NCI-H345 (cell line): ENCODE data around the gene HTR6.
"Not testable (repeated sequence)": the region's sequence is repeated elsewhere in the genome, so short reads cannot be mapped to it uniquely, and the experiment has no call there.

Experiments
- DNase-seq: peaks from one replicate; lab custom pipeline; 2025; lab: John Stamatoyannopoulos, UW

Gene HTR6

DNA sequence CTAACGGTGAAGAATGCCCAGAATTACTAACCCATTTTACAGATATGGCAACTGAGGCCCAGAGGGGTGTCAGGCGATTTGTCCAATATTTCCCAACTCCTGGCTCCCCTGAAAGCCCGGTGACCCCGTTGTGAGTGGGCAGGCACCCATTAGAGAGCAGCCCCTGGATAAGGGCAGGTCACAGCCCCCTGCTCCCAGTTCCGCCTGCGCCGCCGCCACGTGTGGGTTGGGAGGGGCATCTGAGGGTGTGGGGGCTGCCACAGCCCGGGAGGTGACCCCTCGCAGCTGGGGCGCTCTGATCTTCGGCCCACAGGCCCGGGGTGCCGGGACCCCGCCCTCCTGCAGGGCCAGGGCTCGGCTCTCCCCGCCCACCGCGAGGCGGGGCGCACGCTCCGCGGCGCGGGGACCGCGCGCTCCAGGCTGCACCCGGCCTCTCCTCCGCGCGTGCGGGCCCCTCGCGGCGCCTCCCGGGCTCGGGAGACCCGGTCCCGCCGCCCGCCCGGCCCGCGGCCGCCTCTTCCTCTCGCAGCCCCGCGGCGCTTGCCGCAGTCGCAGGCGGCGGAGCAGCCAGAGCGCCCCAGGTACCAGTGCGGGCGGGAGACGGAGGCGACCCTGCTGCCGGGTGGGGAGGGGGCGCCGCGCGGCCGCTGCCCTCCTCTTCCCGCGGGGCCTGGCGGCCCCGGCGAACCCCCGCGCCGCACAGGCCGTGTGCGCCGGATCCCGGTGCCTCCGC is at the start of gene HTR6:
Gene HTR6 (plus strand): TSS at position 423 of the 733 bp plus-strand sequence. CDS start 879 bp downstream, outside the sequence.
- peak; percentile 34 for DNase-seq

GRCh38 chr1:19615438-19615837 is 49.2 kb upstream of the HTR6 start:
- no peak for DNase-seq

- no peak for DNase-seq
Measured at GRCh38 chr1:19616489-19616888, 48.2 kb upstream of the HTR6 start.

DNA sequence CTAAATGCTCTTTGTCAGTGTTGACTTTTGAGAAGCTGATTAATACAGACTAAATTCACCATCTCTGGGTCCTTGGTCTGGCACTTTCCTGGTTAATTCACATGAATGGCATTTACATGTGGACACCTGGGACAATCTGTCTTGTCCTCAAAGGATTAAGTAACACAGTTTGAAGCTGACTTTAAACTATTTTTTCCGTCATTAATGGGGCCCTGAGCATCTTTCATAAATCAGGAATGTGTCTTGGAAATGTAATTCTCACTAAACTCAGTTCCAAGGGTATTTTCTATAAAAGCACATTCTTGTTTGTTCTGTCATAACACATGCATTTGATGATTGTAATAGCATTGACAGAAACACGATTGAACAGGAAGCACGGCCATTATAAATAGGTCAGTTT is 47.3 kb upstream of the HTR6 start:
- DNase-seq = no peak

DNA sequence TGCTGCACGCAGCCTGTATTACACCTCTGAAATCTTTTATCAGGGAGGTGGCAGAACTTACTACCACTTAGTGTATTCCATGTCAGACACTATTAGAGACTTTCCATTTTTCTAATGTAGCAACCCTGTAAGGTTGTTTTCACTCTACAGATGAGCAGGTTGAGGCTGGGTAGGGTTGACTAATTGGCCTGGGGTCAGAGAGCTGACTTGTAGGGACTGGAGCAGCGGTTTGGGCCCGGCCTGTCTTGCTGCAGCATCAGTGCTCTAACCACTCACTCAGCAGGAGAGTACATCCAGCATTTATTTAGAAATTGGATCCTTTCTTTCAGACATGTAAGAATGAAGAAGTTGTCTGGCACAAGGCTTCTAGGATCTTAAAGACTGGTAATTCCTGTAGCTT is 46.2 kb upstream of the HTR6 start:
- DNase-seq = no peak

- DNase-seq = no peak
Measured at GRCh38 chr1:19619697-19620384, 44.8 kb upstream of the HTR6 start.

GRCh38 chr1:19620786-19621185 is 43.9 kb upstream of the HTR6 start:
- DNase-seq = no peak

DNA sequence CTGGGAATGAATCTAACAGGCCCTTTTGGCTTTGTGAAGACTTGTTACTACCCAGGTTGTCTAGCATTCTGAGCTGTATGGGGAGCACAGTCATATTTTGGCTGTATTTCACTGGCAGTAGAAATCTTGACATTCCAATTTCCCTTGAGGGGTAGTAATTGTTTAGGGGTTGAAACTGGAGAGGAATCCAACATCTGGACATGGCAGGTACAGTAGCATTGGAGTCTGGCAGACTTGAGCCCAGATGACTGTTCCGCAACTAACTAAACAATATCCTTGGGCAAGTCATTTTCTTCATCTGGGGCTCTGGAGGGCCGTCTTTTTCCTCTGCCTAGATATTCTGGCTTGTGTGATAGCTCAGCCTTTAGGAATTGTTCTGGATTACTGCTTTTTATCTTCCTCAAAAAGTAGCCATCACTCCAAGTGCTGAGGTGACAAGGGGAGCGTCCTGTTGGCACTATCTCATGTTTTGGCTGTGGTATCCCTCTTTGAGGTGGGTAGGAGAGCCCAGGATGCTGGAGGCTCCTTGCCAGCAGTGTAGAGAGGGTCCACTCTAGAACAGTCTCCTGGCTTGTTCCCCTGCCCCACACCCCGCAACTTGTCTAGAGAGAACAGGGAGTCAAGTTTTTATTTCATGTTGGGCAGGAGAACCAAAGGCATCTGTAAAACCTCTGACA is 43.3 kb upstream of the HTR6 start:
- no peak for DNase-seq

- no peak for DNase-seq
Measured at GRCh38 chr1:19622204-19622603, 42.5 kb upstream of the HTR6 start.

GRCh38 chr1:19623523-19623922 is 41.2 kb upstream of the HTR6 start:
- DNase-seq = no peak

DNA sequence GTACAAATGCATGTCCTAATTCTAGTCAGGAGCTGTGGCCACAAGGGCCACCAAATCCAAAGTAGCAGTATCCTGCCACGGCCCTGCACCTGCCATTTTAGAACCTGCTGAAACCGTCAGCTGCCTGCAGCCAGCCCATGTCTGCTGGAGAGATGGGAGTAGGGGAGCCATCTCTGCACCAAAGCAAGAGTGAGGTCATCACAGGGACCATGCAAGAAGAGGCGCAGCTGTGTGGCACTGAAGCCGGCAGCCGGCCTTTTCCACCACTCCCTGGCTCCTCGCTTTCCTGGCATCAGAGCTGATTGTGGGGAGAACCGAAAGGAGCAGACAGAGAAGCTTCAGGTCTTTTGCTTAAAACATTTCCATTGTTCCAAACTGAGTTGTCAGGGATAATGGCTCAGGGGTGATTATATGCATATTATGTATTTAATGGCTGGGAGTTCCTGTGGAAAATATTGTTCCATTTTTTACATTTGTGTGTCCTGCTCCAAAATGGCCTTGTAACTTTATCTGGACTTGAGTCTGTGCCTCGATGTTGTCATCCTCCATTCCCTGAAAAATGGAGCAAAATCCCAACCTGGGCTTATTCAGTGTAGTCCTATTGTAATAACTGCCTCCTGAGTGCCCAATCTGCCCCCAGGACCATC is 39.3 kb upstream of the HTR6 start:
- no peak for DNase-seq

GRCh38 chr1:19628879-19629278 is 35.8 kb upstream of the HTR6 start:
- DNase-seq = no peak

GRCh38 chr1:19629357-19629756 is 35.3 kb upstream of the HTR6 start:
- DNase-seq = no peak

DNA sequence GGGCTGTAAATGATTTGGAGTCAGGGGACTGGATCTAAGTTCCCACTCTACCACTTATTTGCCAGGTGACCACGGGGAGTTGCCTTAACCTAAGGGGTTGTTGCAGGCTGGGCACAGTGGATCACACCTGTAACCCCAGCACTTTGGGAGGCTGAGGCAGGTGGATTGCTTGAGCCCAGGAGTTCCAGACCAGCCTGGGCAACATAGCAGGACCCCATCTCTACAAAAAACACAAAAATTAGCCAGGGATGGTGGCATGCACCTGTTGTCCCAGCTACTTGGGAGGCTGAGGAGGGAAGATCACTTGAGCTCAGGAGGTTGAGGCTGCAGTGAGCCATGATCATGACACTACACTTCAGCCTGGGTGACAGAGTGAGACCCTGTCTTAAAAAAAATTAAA is 34.5 kb upstream of the HTR6 start:
- not testable (repeated sequence) for DNase-seq

- DNase-seq = no peak
Measured at GRCh38 chr1:19630720-19631395, 33.8 kb upstream of the HTR6 start.

DNA sequence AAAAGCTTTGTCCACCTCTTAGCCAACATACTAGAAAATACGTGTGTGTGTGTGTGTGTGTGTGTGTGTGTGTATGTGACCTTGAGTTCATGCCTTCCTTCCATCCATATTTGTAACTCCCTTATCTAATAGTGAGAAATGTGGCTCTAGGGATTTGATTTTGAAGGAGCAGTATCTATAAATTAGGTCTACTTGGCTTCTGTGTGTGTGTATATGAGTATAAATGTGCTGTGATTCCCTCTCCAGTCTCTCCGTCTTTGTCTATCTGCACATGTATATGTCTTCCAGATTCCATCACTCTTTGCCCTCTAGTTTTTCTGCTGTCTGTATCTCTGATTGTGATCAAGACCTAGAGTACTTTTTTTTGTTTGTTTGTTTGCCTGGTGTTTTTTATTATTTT is 32.5 kb upstream of the HTR6 start:
- DNase-seq = no peak

GRCh38 chr1:19633106-19633505 is 31.6 kb upstream of the HTR6 start:
- no peak for DNase-seq

DNA sequence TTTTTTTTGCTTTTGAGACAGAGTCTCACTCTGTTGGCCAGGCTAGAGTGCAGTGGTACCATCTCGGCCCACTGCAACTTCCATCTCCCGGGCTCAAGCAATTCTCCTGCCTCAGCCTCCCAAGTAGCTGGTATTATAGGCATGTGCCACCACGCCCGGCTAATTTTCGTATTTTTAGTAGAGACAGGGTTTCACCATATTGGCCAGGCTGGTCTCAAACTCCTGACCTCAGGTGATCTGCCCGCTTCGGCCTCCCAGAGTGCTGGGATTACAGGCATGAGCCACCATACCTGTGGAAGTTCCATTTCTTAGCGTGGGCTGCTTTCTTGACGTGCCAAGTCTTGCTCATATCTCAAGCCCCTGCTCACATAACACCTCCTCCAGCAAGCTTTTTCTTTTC is 29.6 kb upstream of the HTR6 start:
- not testable (repeated sequence) for DNase-seq

GRCh38 chr1:19635646-19636045 is 29.0 kb upstream of the HTR6 start:
- no peak for DNase-seq

DNA sequence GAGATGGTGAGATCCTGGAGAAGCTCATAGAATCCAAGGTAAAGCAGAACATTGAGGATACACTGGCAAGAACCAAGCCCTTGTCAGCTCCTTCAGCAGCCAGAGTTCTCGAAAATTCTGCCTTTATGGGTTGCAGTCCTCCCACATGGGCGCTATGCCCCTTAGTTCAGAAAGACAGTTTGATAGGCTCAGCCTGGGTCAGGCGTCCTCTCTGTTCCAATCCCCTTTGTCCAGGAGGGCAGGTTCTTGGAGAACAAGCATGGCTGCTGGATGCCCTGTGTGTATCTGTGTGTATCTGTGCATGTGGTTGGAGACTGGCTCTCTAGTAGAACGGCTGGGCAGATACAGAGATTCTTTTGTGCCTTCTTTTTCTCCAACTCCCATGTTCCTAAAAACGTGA is 28.6 kb upstream of the HTR6 start:
- DNase-seq = no peak

DNA sequence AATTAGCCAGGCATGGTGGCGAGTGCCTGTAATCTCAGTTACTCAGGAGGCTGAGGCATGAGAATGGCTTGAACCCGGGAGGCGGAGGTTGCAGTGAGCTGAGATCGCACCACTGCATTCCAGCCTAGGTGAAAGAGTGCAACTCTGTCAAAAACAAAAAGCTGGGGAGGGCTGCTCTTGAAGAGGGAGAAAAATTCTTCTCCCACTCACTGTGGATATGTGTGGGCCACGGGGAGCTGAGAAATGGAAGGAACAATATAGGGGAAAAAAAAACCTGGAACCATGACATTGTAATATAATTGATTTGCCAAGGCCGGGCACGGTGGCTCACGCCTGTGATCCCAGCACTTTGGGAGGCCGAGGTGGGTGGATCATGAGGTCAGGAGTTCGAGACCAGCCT is 27.9 kb upstream of the HTR6 start:
- DNase-seq = not testable (repeated sequence)

GRCh38 chr1:19637606-19638005 is 27.1 kb upstream of the HTR6 start:
- no peak for DNase-seq
